K562 (cell line): ENCODE results near the gene SLC7A8.

Experiments used
- FOXM1 ChIP-seq, 2 experiments: fragments of 450-650 bp in 1 of 2; sonication (generic) in 1 of 2; formaldehyde crosslinking in 1 of 2; IDR thresholded peaks; 2 replicates each; pipeline versions ENCODE4 v1.6.1 to v1.9.0; 2017 to 2022; ENCODE audit warnings: low read depth in 2 of 2, mild to moderate bottlenecking in 2 of 2, missing genetic modification reagents in 1 of 2, moderate library complexity in 1 of 2
- GABPA ChIP-seq: fragments of 200-800 bp; sonication (Bioruptor generic); conservative IDR thresholded peaks from 2 replicates; pipeline ENCODE4 v1.6.1; 2016; ENCODE audit warnings: low read depth, missing genetic modification characterization, missing compliant biosample characterization
- JUNB ChIP-seq: fragments of 450-650 bp; formaldehyde crosslinking; conservative IDR thresholded peaks from 2 replicates; pipeline ENCODE4 v1.4.0; 2020; ENCODE audit warnings: mild to moderate bottlenecking
- MAFF ChIP-seq: IDR thresholded peaks from 2 replicates; pipeline ENCODE4 v1.6.1; 2012; ENCODE audit warnings: low read length, improper control_type of control experiment
- NBN ChIP-seq: fragments of 450-650 bp; IDR thresholded peaks from 2 replicates; pipeline ENCODE4 v1.6.1; 2016; ENCODE audit warnings: low read depth, mild to moderate bottlenecking
- POLR2AphosphoS5 ChIP-seq: IDR thresholded peaks from 2 replicates; pipeline ENCODE4 v1.6.1; 2011; ENCODE audit warnings: mild to moderate bottlenecking, low read depth, low read length, moderate library complexity; ENCODE audit not compliant: control insufficient read depth, insufficient read depth
- PRMT5 ChIP-seq: sonication (generic); formaldehyde crosslinking; IDR thresholded peaks from 2 replicates; pipeline ENCODE4 v1.5.0; 2020; ENCODE audit warnings: missing genetic modification reagents
- RFX5 ChIP-seq: IDR thresholded peaks from 2 replicates; pipeline ENCODE4 v1.6.1; 2011; ENCODE audit warnings: low read depth, mild to moderate bottlenecking, improper control_type of control experiment, low read length
- TARDBP ChIP-seq: fragments of 450-650 bp; IDR thresholded peaks from 2 replicates; pipeline ENCODE4 v1.6.1; 2016
- ZNF354B ChIP-seq: fragments of 250-450 bp; sonication (Bioruptor Pico); IDR thresholded peaks from 2 replicates; pipeline ENCODE4 v1.4.0; 2020
- TF ChIP-seq, protein P1 (sequence below), 3 experiments: IDR thresholded peaks in 2 of 3; conservative IDR thresholded peaks in 1 of 3; 2 replicates each; pipeline ENCODE4 v1.5.1; 2011 to 2012; ENCODE audit warnings: low read length in 3 of 3, mild to moderate bottlenecking in 3 of 3, control low read depth in 2 of 3, improper control_type of control experiment in 1 of 3, inconsistent platforms in 1 of 3, low read depth in 1 of 3, mixed read lengths in 1 of 3, moderate library complexity in 1 of 3; ENCODE audit not compliant: insufficient read depth in 2 of 3

DNA sequence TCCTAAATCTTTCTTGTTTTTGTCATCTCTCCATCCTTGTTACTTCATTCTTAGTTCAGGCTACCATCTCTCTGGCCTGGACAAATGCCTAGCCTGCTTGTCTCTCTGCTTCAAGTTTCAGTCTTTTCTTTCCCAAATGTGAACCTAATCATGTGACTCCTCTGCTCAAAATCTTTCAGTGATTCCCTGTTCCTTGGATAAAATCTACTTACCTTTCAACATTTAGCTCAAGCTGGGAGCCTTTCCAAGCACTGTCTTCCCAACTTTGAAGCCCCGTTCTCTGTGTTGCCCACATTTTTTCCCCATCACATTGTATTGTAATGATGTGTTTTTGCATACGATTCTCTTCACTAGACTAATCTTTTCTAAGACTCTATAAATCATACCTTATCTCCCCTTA lies 24.7 kb downstream of the SLC7A8 start:
- TF ChIP-seq NBN (no peak), PRMT5 (no peak), JUNB (CRISPR knock-in tag) (no peak), ZNF354B (CRISPR knock-in tag) (no peak), MAFF (no peak), TARDBP (no peak), FOXM1 (IDR thresholded peaks at IDR 0.05; ENCODE audit: low read depth) (no peak), FOXM1 (CRISPR knock-in tag; IDR thresholded peaks at IDR 0.05; ENCODE audit: low read depth) (no peak), POLR2AphosphoS5 (no peak), GABPA (tag) (no peak), RFX5 (no peak)
- TF ChIP-seq, protein P1, sequence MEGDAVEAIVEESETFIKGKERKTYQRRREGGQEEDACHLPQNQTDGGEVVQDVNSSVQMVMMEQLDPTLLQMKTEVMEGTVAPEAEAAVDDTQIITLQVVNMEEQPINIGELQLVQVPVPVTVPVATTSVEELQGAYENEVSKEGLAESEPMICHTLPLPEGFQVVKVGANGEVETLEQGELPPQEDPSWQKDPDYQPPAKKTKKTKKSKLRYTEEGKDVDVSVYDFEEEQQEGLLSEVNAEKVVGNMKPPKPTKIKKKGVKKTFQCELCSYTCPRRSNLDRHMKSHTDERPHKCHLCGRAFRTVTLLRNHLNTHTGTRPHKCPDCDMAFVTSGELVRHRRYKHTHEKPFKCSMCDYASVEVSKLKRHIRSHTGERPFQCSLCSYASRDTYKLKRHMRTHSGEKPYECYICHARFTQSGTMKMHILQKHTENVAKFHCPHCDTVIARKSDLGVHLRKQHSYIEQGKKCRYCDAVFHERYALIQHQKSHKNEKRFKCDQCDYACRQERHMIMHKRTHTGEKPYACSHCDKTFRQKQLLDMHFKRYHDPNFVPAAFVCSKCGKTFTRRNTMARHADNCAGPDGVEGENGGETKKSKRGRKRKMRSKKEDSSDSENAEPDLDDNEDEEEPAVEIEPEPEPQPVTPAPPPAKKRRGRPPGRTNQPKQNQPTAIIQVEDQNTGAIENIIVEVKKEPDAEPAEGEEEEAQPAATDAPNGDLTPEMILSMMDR (IDR thresholded peaks at IDR 0.05 in 2 of 3, conservative IDR thresholded peaks at IDR 0.05 in 1 of 3; ENCODE audit: insufficient read depth in 2 of 3, low read depth in 1 of 3, low read length in 3 of 3), result no peak
